ENCODE results near the gene RPL15.

RPL15 gene

DNA sequence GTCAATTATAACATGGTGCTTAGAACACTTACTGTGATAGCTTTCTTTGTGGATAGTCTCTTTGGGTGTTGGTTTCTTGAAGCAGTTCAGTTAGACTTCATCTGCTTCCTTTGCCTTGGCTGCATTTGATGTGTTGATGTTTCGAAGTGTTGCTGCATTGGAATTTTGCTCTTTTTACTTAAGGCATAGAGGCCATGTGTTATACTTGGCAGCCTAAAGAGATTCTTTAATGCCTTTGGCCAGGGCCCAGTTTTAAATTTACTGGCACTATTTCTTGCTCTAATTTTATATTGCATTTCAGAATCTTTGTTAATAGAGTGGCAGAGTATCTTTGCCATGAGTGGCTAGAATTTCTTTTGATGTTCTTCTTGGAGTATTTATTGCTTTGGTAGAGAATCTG lies 49.4 kb downstream of the RPL15 start:
- no peak for DNase-seq

DNA sequence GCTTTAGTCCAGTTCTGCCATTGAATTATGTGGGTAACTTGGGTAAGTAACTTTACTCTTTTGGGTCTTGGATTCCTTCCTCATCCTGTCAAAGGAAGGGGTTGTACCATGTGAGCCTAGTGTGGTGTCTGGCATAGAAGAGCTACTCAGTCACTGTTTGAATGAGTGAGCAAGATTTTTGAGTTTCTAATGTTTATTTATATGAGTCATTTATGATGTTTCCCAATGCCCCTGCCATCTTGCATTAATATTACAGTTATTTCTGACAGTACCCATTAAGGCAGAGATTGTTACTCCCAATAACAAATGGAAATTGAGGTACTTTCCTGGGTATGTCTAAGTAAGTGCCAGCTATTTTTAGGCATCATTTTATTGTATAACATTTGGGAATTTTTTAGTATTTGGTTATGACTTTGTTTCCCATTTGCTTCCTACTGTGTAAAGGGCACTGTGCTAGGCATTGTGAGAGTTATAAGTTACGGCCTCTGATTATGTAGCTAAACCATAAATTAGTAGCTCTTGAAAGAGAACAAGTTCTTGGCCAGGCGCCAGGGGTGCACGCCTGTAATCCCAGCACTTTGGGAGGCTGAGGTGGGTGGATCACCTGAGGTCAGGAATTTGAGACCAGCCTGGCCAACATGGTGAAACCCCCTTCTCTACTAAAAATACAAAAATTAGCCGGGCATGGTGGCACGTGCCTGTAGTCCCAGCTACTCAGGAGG lies 51.7 kb downstream of the RPL15 start:
- no peak for DNase-seq

- DNase-seq = no peak
Measured at GRCh38 chr3:23969393-23969792, 52.5 kb downstream of the RPL15 start.

Data from NCI-H2171 (cell line).